HG03558 (cell line): ENCODE data around the gene HDAC4.

Source experiments
- ATAC-seq: cut with Tn5 transposase; IDR thresholded peaks from one replicate; pipeline ENCODE4 v1.9.1; 2021; ENCODE audit warnings: moderate number of reproducible peaks; ENCODE audit not compliant: unreplicated experiment; ENCODE audit errors: extremely low read depth

HDAC4 gene

DNA sequence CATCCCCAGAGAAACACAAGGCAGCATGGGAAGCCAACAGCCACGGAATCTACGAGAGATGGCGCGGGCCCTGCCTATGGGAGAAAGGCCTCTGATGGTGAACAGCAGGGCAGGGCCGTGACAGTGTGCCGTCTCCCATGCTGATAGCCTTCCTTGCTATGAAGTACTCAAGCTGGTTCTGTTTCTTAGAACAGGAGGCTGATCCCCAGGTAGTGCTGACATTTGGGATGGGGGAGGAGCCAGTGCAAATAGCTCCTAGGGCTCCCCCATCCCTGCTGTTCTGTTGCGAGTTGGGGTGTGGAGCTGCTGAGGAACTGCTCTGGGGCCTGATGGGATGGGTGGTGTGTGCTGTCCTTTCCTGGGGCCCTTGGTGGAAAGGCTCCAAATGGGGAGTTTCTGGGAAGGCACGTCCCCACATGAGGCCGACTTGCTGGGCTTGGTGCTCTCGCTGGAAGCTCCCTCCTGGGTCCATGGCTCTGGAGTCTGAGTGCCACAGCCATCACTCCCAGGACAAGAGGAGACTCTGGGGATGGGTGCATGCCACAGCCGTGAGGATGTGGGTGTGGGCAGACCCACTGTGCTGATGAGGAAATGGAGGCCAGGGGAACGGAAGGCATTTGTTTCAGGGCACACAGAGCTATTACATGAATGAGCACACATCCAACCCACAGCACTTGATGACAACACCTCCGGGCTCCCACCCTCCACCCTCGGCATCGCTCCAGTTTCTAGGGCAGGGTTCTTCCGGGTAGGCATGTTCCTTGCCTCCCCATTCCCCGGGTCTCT is 246.8 kb downstream of the HDAC4 start:
- no peak for ATAC-seq

DNA sequence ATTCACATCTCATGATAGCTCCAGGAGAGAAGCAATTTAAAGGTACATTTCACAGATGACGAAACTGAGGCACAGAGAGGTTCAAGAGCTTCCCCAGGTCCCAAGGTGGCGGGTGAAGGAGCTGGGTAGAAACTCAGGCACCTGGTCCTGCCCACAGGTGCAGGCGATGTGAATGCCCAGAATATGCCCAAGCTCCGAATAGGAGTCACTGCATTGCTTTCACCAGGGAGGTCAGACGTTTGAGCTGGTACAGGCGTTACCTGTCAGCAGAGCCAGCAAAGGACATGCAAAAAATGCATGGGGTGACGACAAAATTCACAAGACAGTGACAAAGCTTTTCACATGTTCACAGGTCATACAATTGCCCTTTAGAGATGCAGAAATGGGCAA is 247.9 kb downstream of the HDAC4 start:
- ATAC-seq = no peak

DNA sequence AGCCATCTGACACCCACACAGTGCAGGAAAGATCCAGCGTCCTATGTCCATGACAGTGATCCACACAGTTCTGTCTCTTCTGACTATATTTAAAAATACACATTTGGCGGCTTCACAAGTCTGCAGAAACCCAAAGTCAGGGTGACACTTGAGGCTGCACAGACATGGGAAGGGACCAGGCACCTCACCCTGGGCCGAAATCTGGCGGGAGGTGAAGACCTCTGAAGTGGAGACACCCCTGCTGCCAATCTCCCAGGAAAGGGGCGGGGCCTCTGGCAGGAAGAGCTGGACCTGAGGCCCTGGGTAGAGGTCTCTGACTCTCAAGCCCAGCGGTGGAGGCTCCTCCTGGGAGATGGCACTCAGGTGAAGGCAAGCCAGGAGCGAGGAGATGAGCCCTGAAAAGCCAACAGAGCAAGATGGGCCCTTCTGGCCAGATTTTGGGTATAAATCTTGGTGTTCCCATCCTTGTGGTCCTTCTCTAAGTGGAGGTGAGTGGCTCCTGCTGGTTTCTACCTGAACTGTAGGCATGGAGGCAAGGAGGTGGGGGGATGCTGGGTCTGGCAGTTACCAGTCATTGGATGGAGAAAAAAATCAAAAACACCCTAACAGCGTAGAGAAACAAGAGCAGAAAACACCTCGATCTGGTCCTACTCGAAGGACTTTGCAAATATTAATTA is 248.4 kb downstream of the HDAC4 start:
- no peak for ATAC-seq

DNA sequence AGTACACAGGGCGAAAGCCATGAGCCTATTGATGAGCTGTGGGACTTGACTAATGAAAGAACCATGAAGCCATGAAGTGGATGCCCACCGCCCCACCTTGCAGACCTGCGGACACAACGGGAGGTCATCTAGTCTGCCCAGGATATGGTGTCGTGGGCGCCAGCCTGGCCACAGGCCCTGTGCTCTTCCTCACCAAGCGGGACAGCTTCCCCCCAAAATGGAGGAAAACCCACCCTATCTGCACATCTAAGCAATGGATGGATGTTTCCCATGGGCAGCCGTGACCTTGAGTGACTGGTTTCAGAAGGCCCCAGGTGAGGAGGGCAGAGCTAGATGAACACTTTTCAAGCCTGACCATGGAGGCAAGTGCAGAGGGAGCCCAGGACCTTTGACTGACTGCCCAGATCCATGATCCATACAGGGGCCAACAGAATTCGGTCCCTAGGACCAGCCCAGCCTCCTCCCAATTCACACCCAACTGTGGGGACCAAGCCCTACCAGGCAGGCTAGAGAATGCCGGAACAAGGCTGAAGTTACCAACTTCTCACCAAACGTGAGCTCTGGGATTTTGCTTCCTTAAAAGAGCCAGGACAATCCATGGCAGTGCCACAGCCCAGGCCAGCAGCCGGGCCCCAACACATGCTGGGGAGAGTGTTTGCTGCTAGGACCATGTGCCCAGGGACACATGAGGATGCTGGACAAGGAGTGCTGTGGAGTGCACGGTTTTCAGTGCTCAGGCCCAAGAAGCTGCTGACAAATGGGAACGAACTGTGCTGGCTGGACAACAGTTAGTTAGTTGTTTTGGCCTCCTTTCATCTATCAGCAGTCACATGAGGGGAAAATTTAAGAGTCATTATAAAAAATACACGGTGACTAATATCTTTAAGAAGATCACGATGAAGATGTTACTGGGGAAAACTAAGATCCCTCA is 249.4 kb downstream of the HDAC4 start:
- ATAC-seq = no peak

DNA sequence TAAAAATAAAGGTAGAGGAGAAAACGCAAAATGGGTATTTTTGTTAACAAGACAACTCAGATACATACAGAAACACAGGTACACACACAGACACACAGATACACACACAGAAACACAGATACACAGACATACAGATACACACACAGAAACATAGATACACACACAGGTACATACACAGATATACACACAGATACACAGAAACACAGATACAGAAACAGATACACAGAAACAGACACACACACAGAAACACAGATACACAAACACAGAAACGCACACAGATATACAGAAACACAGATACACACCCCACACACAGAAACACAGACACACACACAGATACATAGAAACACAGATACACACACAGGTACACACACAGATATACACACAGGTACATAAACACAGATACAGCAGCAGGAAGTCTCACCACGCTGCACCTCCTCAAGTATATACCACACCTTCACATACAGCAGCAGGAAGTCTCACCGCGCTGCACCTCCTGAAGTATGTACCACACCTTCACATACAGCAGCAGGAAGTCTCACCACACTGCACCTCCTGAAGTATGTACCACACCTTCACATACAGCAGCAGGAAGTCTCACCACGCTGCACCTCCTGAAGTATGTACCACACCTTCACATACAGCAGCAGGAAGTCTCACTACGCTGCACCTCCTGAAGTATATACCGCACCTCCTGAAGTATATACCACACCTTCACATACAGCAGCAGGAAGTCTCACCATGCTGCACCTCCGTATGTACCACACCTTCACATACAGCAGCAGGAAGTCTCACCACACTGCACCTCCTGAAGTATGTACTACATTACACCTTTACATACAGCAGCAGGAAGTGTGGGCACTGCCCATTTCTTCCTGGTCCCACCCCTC is 250.5 kb downstream of the HDAC4 start:
- ATAC-seq = no peak

DNA sequence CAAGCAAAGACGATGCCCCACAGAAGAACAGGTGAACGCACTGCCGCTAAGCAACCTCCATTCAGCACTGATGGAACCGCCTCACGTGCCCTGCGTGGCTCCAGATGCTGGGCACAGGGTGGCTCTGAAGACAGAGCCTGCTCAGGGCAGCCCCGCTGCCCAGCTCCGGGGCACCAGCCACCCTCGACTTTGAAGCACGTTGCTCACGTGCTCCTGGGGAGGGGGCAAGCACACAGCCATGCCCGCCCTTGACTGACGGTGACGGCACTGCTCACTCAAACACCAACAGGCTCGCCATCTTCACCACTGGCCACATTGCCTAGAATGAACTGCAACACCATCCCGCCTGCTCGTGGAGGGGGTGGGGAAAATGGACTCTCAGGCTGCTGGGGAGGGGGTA is 251.3 kb downstream of the HDAC4 start:
- ATAC-seq = no peak

DNA sequence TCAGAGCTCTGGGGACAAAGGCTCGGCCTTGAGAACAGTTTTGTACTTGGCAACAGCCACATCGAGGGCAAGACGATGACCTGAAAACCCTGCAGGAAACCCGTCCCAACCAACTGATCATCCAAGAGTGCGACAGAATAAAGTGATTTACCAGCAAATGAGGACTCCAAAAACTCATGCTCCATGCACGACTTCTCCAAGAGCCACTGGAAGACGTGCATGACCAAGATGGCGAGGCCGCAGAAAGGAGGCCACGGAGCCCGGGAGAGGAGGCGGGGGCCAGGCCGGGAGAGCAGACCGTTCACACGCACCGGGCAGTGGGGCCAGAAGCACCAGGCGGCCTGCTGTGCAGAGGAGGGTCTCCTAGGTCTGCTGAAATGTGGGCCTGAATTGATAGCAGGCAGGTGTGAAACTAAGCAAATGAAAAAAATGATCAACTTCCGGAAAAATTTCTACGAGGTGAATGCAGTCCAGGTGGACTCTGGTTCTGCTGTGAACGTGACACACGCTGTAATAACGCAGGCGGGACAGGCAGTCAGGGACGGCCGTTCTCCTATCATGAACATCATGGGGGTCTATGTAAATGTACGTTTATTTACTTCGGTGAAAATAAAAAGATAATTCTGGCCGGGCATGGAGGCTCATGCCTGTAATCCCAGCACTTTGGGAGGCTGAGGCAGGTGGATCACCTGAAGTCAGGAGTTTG is 252.2 kb downstream of the HDAC4 start:
- ATAC-seq = no peak

DNA sequence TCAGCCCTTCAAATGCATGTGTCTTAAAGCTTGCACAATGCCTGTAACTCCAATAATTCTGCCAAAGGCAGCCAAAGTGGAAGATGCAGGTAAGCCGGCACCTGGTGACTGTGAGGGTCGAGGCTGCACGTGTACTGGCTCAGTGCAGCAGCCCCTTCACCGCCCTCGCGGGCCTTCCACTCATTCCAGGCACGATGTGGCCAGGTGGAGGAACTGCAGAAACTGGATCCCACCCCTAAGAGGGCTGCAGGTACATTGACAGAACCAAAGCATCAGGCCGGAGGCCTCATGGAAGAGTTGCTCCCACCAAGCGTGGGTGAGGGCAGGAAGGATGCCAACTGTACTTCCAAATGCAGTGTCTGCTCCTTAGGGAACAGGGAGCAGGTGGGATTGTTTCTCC is 253.4 kb downstream of the HDAC4 start:
- no peak for ATAC-seq

DNA sequence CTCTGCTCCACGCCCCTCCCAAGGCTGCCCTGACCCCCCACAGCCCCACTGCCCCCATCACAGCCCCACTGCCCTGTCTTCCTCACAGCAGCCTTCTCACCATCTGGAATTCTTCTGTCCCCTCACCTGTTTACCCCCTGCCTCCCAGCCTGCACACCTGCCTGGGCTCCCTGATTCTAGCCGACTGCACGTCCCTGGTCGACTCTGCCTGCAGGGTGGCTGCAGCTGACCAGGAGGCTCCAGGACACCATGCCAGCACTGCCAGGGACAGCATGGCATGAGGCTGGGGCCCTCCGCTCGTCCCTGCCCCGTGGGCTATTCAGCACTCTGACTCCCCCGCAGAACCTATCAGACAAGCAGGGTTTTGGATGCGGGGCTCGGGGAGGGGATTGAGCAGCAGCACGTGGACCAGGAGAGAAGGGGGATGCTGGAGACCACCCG is 254.1 kb downstream of the HDAC4 start:
- no peak for ATAC-seq

DNA sequence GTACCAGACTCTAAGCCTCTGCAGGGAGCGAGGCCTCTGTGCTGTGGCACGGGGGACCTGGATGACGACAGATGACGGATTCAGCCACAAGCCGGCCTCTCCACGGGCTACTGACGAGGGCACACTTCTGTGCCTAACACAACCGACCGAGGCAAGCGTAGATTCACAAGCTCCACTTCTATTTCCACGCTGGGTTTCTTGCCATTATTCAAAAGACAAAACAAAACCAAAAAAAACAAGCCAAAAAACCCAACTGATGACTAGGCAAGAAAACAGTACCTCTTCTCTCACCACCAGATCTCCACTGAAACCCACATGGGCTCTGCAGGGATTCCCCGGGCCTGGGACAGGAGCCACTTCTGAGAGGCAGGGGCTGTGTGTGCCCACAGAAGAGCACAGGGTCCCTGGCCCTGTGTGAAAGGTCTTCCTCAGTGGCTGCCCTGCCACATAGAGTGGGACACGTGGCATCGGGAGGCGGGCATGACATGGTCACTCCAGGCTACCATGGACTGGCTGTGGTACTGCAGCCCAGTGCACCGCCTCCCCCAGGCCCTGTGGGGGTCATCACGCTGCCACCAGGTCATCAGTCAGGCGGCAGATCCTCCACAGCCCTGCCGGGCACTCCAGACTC is 254.7 kb downstream of the HDAC4 start:
- no peak for ATAC-seq

DNA sequence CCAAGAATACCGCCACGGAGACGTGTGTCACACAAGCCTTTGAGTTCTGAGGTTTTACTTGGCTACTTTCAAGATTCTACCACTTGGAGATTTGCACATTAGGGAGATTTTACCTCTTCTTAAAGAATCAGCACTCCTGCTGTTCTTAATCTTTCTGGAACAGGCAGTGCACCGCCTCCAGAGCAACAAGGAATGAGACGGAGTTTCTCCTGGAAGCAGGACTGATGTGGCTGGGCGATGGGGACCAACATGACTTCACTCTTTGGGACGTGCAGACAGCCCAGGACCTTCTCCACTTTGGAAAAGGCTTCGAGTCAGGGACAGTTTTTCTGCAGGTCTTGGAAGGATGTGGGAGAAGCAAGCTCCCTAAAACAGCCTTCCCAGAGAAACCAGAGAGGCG is 255.2 kb downstream of the HDAC4 start:
- ATAC-seq = no peak

DNA sequence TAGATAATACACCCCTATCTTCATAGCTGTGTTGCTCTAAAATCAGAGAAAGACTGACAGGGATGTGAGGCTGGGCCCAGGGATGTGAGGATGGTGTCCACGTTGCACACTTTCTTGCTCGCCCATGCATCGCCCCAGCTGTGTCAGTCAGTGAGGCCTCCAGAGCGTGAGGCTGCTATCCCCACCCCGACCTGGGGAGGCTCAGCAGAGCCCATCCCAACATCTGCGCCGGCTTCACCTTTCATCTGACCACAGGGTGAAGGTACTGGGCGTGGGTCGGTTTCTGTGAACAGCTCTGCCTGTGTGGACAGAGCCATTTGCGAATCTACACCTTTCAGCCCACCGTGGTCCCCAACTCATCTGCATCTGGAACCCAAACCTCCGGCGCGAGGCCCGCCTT is 255.7 kb downstream of the HDAC4 start:
- ATAC-seq = no peak

DNA sequence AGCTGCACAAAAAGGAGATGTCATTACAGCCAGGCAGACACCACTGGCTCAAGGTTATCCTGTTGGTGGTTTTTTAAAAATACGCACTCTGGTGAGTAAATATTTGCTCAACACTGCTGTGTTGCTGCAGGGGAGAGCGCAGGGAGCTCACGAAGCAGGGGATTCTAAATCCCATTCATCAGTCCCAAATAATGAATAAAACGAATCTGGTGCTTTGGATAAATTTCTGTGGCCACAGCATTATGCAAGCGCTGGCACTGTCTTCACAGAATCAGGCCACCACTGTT is 256.2 kb downstream of the HDAC4 start:
- no peak for ATAC-seq

DNA sequence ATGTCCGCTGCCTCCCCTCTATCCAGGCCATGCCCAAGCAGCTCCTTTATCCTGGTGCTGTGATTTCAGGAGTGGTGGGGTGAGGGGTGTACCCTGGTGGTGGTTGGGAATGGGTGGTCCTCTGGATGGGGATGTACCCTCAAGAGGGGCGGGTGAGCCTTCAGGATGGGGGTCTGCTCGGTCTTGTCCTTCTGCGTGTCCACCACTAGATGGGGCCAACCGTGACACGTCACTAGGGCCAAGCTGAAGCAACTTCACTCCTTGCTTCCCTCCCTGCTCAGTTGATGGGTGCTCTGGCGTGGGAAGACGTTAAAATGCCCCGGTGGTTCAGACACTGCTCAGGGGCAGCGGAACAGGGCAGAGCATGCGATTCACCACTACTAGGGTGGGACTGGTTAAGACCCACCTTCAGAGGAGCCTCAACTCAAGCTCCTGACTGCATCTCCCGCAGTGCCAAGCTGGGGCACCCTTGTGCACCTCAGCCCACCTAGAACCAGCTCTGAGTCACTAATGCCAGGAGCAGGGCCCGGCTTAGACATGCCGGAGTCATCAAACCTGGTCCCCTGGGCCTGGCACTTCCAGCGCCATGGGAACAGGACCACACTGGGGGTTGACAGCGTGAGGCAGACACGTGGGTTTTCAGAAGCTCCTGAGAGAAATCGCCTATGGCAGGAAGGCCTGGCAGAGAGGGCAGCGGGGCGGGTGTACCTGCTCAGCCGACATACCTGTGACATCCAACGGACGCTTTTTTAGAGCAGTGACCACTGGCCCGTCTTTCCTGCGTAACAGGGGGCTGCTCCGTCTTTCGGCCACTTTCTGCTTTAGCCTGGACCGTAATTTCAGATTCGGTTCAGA is 256.7 kb downstream of the HDAC4 start:
- ATAC-seq = no peak

DNA sequence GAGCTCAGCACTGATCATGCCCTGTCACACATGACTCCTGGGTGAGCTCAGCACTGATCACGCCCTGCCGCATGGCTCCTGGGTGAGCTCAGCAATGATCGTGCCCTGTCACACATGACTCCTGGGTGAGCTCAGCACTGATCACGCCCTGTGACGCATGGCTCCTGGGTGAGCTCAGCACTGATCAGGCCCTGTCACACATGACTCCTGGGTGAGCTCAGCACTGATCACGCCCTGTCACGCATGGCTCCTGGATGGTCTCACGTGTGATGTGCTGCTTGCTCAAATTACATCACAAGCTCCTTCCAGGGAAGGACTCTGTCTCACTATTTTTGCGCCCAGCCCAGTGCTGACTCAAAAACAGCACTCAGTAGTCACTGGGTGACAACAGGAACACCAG is 258.0 kb downstream of the HDAC4 start:
- ATAC-seq = no peak

DNA sequence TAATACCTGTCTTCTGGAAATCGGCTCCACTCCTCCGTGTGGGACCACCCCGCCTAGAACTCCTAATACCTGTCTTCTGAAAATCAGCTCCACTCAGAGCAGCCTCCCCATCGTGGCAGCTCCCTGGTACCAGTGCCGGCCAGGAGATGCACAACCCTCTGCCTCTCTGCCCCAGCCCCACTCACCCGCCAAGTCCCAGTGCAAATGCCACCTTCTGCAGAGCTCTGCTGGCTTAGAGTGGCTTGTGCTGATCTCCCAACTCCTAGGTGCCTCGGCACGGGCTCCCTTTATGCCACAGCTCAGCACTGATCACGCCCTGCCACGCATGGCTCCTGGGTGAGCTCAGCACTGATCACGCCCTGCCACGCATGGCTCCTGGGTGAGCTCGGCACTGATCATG is 258.5 kb downstream of the HDAC4 start:
- no peak for ATAC-seq

DNA sequence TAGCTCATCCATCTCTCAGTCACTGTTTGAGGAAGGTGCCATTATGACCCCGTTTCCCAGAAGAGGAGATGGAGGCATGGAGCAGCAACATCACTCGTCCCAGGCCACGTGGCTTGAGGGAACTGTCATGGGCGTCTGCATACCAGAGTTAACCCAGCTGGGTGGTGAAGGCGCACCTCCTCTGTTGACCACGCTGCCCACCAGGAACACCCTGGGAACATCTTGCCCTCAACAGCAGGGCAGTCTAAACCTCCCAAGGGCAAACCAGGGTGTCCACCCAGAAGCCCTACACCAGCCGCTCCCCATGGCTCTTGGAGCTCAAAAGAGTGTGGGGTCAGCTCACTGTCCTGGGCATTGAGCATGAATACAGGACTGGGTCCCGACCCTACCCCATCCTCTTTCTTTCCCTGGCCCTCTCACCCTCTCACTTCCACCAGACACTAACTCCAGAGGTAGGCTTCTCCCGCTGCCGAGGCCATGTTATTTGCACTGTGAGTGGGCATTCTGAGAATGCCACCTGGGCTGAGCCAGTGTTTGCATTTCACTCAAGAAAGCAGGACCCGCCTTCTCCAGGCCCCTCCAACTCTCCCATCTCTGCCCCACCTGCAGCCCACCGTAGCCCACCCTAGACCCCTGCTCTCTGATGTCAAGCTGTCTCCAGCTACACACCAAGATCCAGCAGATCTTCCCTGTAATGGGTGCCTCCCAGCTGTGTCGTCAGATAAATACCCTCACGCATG is 259.6 kb downstream of the HDAC4 start:
- no peak for ATAC-seq
